WTC11 (cell line): ENCODE results near the gene ENKUR. TPM values are rescaled to one million over a fixed set of nuclear protein-coding genes. Genes with fewer than 3 reads are reported as not detected.

Experiments used
- ATAC-seq: fragments of 200-7000 bp; cut with Tn5 transposase; 2 replicates; pipeline ENCODE4 v1.10.0; 2021; ENCODE audit warnings: mild to moderate bottlenecking, moderate library complexity
- CTCF ChIA-PET: fragments of 300-600 bp; sonication (Branson Sonifier 250); formaldehyde crosslinking; loops from one replicate; lab custom pipeline; 2021; ENCODE audit warnings: antibody characterized with exemption; lab: Charles Lee
- POLR2A ChIA-PET: fragments of 350-600 bp; sonication (Branson Sonifier 250); formaldehyde crosslinking; loops from one replicate; lab custom pipeline; 2021; ENCODE audit warnings: antibody characterized with exemption; lab: Charles Lee
- DNase-seq: peaks from one replicate; pipeline ENCODE4 v3.0.0; 2021; ENCODE audit warnings: low spot score
- H3K27ac Mint-ChIP-seq: 2 replicates; pipeline ENCODE4 v1.8.0; 2021; ENCODE audit warnings: mixed read lengths
- H3K27me3 Mint-ChIP-seq: 2 replicates; pipeline ENCODE4 v1.8.0; 2021; ENCODE audit warnings: low read depth, mild to moderate bottlenecking, moderate library complexity, mixed read lengths
- H3K36me3 Mint-ChIP-seq: 2 replicates; pipeline ENCODE4 v1.8.0; 2021; ENCODE audit warnings: mixed read lengths
- H3K4me1 Mint-ChIP-seq: 2 replicates; pipeline ENCODE4 v1.8.0; 2022; ENCODE audit warnings: mixed read lengths
- H3K4me3 Mint-ChIP-seq: 2 replicates; pipeline ENCODE4 v1.8.0; 2021; ENCODE audit warnings: mild to moderate bottlenecking, moderate library complexity, mixed read lengths
- H3K9me3 Mint-ChIP-seq: 2 replicates; pipeline ENCODE4 v1.8.0; 2021; ENCODE audit warnings: mixed read lengths
- E2F1 ChIP-seq: sonication (generic); formaldehyde crosslinking; IDR thresholded peaks from 2 replicates; pipeline ENCODE4 v1.8.0; 2022; ENCODE audit warnings: mild to moderate bottlenecking, missing genetic modification reagents
- FOXK1 ChIP-seq: sonication (generic); formaldehyde crosslinking; IDR thresholded peaks from 2 replicates; pipeline ENCODE4 v1.8.0; 2022; ENCODE audit warnings: mild to moderate bottlenecking, moderate library complexity, missing genetic modification reagents
- FOXP1 ChIP-seq: sonication (generic); formaldehyde crosslinking; IDR thresholded peaks from 2 replicates; pipeline ENCODE4 v1.8.0; 2022; ENCODE audit warnings: missing genetic modification reagents, mild to moderate bottlenecking, moderate library complexity, borderline replicate concordance
- JUN ChIP-seq: sonication (generic); formaldehyde crosslinking; IDR thresholded peaks from 2 replicates; pipeline ENCODE4 v1.8.0; 2023; ENCODE audit warnings: mild to moderate bottlenecking, missing genetic modification reagents
- KAT7 ChIP-seq: sonication (generic); formaldehyde crosslinking; IDR thresholded peaks from 2 replicates; pipeline ENCODE4 v1.8.1; 2023; ENCODE audit warnings: missing genetic modification reagents, mild to moderate bottlenecking, borderline replicate concordance
- NFE2L1 ChIP-seq: sonication (generic); formaldehyde crosslinking; IDR thresholded peaks from 2 replicates; pipeline ENCODE4 v1.8.1; 2023; ENCODE audit warnings: missing genetic modification reagents
- NFYB ChIP-seq: sonication (generic); formaldehyde crosslinking; conservative IDR thresholded peaks from 2 replicates; pipeline ENCODE4 v1.8.0; 2022; ENCODE audit warnings: low read depth, missing genetic modification reagents
- NR2C2 ChIP-seq: sonication (generic); formaldehyde crosslinking; IDR thresholded peaks from 2 replicates; pipeline ENCODE4 v1.8.0; 2022; ENCODE audit warnings: mild to moderate bottlenecking, missing genetic modification reagents
- NR3C1 ChIP-seq: sonication (generic); formaldehyde crosslinking; conservative IDR thresholded peaks from 2 replicates; pipeline ENCODE4 v1.8.1; 2023; ENCODE audit warnings: low read depth, mild to moderate bottlenecking, missing genetic modification reagents
- USF2 ChIP-seq: sonication (generic); formaldehyde crosslinking; IDR thresholded peaks from 2 replicates; pipeline ENCODE4 v1.8.1; 2023; ENCODE audit warnings: mild to moderate bottlenecking, missing genetic modification reagents, moderate library complexity
- ZBTB21 ChIP-seq: sonication (generic); formaldehyde crosslinking; IDR thresholded peaks from 2 replicates; pipeline ENCODE4 v1.8.1; 2023; ENCODE audit warnings: mild to moderate bottlenecking, missing genetic modification reagents, borderline replicate concordance
- ZNF121 ChIP-seq: sonication (generic); formaldehyde crosslinking; IDR thresholded peaks from 2 replicates; pipeline ENCODE4 v1.8.0; 2023; ENCODE audit warnings: missing genetic modification reagents
- ZNF219 ChIP-seq: sonication (generic); formaldehyde crosslinking; IDR thresholded peaks from 2 replicates; pipeline ENCODE4 v1.8.0; 2023; ENCODE audit warnings: missing genetic modification reagents, mild to moderate bottlenecking, borderline replicate concordance
- ZNF396 ChIP-seq: fragments of 250-450 bp; sonication (Bioruptor Pico); IDR thresholded peaks from 2 replicates; pipeline ENCODE4 v1.8.0; 2021; ENCODE audit warnings: mild to moderate bottlenecking, moderate library complexity, borderline replicate concordance
- ZSCAN18 ChIP-seq: fragments of 250-450 bp; sonication (Bioruptor Pico); IDR thresholded peaks from 2 replicates; pipeline ENCODE4 v2.1.2; 2022; ENCODE audit warnings: mild to moderate bottlenecking, moderate library complexity
- total RNA-seq: library from RNA; stranded (reverse); gene quantifications from 3 replicates; pipeline ENCODE4 v1.2.3, GENCODE V29; 2021
- TF ChIP-seq, protein P1 (sequence below): sonication (generic); formaldehyde crosslinking; IDR thresholded peaks from 2 replicates; pipeline ENCODE4 v1.8.1; 2023; ENCODE audit warnings: mild to moderate bottlenecking, missing genetic modification reagents
- TF ChIP-seq, protein P2 (sequence below): fragments of 250-450 bp; sonication (Bioruptor Pico); IDR thresholded peaks from 2 replicates; pipeline ENCODE4 v1.8.0; 2021; ENCODE audit warnings: mild to moderate bottlenecking
- TF ChIP-seq, protein P3 (sequence below): sonication (generic); formaldehyde crosslinking; conservative IDR thresholded peaks from 2 replicates; pipeline ENCODE4 v1.8.1; 2023; ENCODE audit warnings: mild to moderate bottlenecking, low read depth, missing genetic modification reagents, moderate library complexity
- TF ChIP-seq, protein P4 (sequence below): fragments of 250-450 bp; sonication (Bioruptor Pico); conservative IDR thresholded peaks from 2 replicates; pipeline ENCODE4 v1.9.0; 2021; ENCODE audit warnings: mild to moderate bottlenecking
- TF ChIP-seq, protein P5 (sequence below): sonication (generic); formaldehyde crosslinking; IDR thresholded peaks from 2 replicates; pipeline ENCODE4 v1.8.0; 2022; ENCODE audit warnings: mild to moderate bottlenecking, missing genetic modification reagents

The ENKUR gene
- total RNA-seq, 1 experiment from 2014 or later, result not detected

DNA sequence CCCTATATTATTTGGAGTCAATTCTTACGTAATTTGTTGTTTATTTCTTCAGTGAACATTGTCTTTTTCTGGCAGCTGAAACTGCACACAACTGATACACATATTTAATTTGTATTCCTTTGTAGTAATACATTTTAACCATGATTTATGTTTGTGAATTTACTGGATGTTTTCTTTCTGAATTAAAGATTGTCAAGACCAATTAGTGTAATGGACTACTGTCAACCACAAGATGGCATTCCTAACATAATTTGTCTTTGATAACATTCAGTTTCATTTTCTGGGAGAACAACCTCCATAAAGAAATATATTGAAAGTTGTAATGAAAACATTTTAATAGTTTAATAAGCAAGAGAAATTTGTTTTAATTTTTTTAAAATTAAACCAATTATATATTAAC, 10.5 kb upstream of the ENKUR start:
- Mint-ChIP-seq H3K36me3 (no peaks in the 10 kb centered on the region), H3K4me1 (no peaks in the 10 kb centered on the region)
- CTCF ChIA-PET, result no interaction called here
- no peak for DNase-seq
- TF ChIP-seq JUN (CRISPR knock-in tag) (no peak), ZSCAN18 (CRISPR knock-in tag) (no peak), NR2C2 (CRISPR knock-in tag) (no peak), NFE2L1 (CRISPR knock-in tag) (no peak), USF2 (CRISPR knock-in tag) (no peak), ZBTB21 (no peak), NFYB (CRISPR knock-in tag) (no peak), E2F1 (CRISPR knock-in tag) (no peak), ZNF121 (CRISPR knock-in tag) (no peak), KAT7 (CRISPR knock-in tag) (no peak), FOXP1 (CRISPR knock-in tag) (no peak)
- TF ChIP-seq, protein P1, sequence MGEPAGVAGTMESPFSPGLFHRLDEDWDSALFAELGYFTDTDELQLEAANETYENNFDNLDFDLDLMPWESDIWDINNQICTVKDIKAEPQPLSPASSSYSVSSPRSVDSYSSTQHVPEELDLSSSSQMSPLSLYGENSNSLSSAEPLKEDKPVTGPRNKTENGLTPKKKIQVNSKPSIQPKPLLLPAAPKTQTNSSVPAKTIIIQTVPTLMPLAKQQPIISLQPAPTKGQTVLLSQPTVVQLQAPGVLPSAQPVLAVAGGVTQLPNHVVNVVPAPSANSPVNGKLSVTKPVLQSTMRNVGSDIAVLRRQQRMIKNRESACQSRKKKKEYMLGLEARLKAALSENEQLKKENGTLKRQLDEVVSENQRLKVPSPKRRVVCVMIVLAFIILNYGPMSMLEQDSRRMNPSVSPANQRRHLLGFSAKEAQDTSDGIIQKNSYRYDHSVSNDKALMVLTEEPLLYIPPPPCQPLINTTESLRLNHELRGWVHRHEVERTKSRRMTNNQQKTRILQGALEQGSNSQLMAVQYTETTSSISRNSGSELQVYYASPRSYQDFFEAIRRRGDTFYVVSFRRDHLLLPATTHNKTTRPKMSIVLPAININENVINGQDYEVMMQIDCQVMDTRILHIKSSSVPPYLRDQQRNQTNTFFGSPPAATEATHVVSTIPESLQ (CRISPR knock-in tag), result no peak
- TF ChIP-seq, all 79 proteins: peak for 0
- H3K4me3 Mint-ChIP-seq, result no peak overlapping the region
- no peak for ATAC-seq
- no peaks in the 10 kb centered on the region for H3K9me3 Mint-ChIP-seq
- POLR2A ChIA-PET, result no interaction called here
- H3K27ac Mint-ChIP-seq, result no peak overlapping the region
- H3K27me3 Mint-ChIP-seq, result no peaks in the 10 kb centered on the region

DNA sequence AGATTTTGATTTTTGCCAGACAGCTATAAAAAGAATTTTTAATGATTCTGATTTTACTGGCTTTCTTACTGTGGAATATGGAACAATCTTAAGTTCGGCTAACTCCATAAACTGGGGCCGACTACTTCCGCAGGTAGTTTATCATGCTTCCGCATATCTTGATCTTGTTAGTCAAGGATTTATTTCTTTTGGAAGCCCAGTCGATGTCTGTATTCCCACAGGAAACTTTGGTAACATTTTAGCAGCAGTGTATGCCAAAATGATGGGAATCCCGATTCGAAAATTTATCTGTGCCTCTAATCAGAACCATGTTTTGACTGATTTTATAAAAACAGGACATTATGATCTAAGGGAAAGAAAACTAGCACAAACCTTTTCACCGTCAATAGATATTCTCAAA, 8.6 kb upstream of the ENKUR start:
- no peak for DNase-seq
- Mint-ChIP-seq H3K27me3 (no peaks in the 10 kb centered on the region), H3K4me3 (no peak overlapping the region), H3K4me1 (no peaks in the 10 kb centered on the region), H3K36me3 (no peaks in the 10 kb centered on the region), H3K9me3 (no peaks in the 10 kb centered on the region), H3K27ac (no peak overlapping the region)
- no peak for ATAC-seq
- CTCF ChIA-PET, result interaction anchor here (1.6 kb wide), 1 partner anchor 202 kb away, joined by 3 read pairs; no protein-coding TSS in a partner anchor
- POLR2A ChIA-PET, result no interaction called here
- TF ChIP-seq, protein P2, sequence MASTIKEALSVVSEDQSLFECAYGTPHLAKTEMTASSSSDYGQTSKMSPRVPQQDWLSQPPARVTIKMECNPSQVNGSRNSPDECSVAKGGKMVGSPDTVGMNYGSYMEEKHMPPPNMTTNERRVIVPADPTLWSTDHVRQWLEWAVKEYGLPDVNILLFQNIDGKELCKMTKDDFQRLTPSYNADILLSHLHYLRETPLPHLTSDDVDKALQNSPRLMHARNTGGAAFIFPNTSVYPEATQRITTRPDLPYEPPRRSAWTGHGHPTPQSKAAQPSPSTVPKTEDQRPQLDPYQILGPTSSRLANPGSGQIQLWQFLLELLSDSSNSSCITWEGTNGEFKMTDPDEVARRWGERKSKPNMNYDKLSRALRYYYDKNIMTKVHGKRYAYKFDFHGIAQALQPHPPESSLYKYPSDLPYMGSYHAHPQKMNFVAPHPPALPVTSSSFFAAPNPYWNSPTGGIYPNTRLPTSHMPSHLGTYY, result no peak
- TF ChIP-seq USF2 (CRISPR knock-in tag), result no peak
- TF ChIP-seq, protein P3, sequence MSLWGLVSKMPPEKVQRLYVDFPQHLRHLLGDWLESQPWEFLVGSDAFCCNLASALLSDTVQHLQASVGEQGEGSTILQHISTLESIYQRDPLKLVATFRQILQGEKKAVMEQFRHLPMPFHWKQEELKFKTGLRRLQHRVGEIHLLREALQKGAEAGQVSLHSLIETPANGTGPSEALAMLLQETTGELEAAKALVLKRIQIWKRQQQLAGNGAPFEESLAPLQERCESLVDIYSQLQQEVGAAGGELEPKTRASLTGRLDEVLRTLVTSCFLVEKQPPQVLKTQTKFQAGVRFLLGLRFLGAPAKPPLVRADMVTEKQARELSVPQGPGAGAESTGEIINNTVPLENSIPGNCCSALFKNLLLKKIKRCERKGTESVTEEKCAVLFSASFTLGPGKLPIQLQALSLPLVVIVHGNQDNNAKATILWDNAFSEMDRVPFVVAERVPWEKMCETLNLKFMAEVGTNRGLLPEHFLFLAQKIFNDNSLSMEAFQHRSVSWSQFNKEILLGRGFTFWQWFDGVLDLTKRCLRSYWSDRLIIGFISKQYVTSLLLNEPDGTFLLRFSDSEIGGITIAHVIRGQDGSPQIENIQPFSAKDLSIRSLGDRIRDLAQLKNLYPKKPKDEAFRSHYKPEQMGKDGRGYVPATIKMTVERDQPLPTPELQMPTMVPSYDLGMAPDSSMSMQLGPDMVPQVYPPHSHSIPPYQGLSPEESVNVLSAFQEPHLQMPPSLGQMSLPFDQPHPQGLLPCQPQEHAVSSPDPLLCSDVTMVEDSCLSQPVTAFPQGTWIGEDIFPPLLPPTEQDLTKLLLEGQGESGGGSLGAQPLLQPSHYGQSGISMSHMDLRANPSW (CRISPR knock-in tag), result no peak
- no peak for TF ChIP-seq ZSCAN18 (CRISPR knock-in tag)
- TF ChIP-seq, protein P4, sequence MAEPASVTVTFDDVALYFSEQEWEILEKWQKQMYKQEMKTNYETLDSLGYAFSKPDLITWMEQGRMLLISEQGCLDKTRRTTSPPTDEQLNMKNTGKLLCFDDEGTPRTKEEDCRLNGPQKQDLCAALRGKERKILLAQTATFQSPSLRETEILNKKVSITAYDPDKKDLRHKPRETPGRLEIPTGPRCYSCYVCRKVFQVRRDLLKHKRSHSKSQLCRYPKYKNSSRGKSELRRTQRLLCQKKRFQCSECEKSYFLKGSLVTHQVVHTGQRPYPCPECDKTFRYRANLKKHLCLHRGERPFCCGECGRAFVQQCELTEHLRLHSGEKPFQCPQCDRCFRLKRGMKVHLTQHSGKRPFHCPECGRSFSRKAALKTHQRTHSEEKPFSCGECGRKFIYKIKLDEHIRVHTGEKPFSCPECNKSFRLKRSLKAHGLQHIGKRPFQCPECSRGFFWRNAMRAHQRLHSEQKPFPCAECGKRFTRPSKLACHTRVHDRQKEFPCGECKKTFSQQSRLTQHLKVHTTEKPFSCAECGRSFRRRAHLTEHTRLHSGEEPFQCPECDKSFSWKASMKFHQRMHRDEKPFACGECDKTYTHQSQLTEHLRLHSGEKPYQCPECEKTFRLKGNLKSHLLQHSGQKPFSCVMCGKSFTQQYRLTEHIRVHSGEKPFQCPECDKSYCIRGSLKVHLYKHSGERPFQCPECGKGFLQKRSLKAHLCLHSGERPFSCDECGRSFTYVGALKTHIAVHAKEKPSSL, result no peak
- no peak for TF ChIP-seq ZNF396 (CRISPR knock-in tag)
- TF ChIP-seq, protein P5, sequence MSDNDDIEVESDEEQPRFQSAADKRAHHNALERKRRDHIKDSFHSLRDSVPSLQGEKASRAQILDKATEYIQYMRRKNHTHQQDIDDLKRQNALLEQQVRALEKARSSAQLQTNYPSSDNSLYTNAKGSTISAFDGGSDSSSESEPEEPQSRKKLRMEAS, result no peak
- TF ChIP-seq ZNF219 (CRISPR knock-in tag), result no peak
- no peak for TF ChIP-seq NR3C1 (CRISPR knock-in tag)
- TF ChIP-seq FOXK1 (CRISPR knock-in tag), result no peak
